Body of pancreas (tissue), 4 donors: Measurements from ENCODE around the gene IFT74.

Source experiments
- POLR2A ChIP-seq, 3 donors: fragments of 450-650 bp; IDR thresholded peaks; one replicate each; pipeline ENCODE4 v1.6.1; 2016; ENCODE audit warnings: antibody characterized with exemption in 3 of 3, mild to moderate bottlenecking in 2 of 3
- TF ChIP-seq, protein P1 (sequence below), 7 experiments: fragments of 450-650 bp in 4 of 7; fragments of 200-600 bp in 3 of 7; sonication (generic) in 3 of 7; IDR thresholded peaks; one replicate each; pipeline ENCODE4 v1.5.1; 2016 to 2019; ENCODE audit warnings: antibody characterized with exemption in 7 of 7

DNA sequence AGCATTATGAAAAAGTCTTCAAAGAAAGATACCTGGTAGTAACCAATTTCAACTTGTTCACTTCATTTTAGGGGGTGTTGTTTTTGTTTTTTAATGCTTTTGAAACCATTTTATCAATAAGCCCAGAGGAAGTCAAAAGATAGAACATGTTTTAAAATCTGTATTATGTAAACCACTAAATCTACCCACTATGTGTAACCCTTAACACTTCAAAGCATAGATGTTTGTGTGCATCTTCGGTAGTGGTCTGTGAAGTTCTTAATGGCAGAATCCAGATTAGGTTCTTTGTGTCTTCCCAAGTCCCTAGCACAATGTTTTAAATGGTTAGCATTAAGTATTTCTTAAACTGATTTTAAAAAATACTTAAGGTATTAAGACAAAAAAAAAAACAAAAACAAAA, 15.4 kb upstream of the IFT74 start:
- TF ChIP-seq POLR2A (IDR thresholded peaks at IDR 0.05) = no peak
- TF ChIP-seq, protein P1, sequence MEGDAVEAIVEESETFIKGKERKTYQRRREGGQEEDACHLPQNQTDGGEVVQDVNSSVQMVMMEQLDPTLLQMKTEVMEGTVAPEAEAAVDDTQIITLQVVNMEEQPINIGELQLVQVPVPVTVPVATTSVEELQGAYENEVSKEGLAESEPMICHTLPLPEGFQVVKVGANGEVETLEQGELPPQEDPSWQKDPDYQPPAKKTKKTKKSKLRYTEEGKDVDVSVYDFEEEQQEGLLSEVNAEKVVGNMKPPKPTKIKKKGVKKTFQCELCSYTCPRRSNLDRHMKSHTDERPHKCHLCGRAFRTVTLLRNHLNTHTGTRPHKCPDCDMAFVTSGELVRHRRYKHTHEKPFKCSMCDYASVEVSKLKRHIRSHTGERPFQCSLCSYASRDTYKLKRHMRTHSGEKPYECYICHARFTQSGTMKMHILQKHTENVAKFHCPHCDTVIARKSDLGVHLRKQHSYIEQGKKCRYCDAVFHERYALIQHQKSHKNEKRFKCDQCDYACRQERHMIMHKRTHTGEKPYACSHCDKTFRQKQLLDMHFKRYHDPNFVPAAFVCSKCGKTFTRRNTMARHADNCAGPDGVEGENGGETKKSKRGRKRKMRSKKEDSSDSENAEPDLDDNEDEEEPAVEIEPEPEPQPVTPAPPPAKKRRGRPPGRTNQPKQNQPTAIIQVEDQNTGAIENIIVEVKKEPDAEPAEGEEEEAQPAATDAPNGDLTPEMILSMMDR (IDR thresholded peaks at IDR 0.05) = no peak
